Measurements from ENCODE around the gene PUM2.

GRCh38 chr2:20249170-20249569 is 101.5 kb downstream of the PUM2 start:
- TF ChIP-seq CTCF (IDR thresholded peaks at IDR 0.05): no peak
- TF ChIP-seq USF2 (IDR thresholded peaks at IDR 0.05; ENCODE audit: borderline replicate concordance, low read depth, low read length): no peak
- TF ChIP-seq TEAD4 (IDR thresholded peaks at IDR 0.05; ENCODE audit: borderline replicate concordance, insufficient read depth): no peak
- no peak for TF ChIP-seq SMC3 (IDR thresholded peaks at IDR 0.05; ENCODE audit: low read depth, low read length)
- TF ChIP-seq MEF2A (IDR thresholded peaks at IDR 0.05; ENCODE audit: borderline replicate concordance, low read depth): no peak
- no peak for TF ChIP-seq EP300 (IDR thresholded peaks at IDR 0.05; ENCODE audit: borderline replicate concordance in 1 of 2, low read depth in 1 of 2, low read length in 1 of 2)
- no peak for TF ChIP-seq FOXM1 (IDR thresholded peaks at IDR 0.05; ENCODE audit: low read depth)
- TF ChIP-seq EZH2phosphoT487 (IDR thresholded peaks at IDR 0.05; ENCODE audit: borderline replicate concordance, low read depth): no peak
- no peak for TF ChIP-seq MAX (IDR thresholded peaks at IDR 0.05; ENCODE audit: low read depth)
- TF ChIP-seq YY1 (IDR thresholded peaks at IDR 0.05; ENCODE audit: low read depth): no peak
- TF ChIP-seq POLR2AphosphoS5 (IDR thresholded peaks at IDR 0.05; ENCODE audit: low read depth, low read length): no peak

All from SK-N-SH (cell line).